ENCODE measurements around the gene PTPN4.

The PTPN4 gene

GRCh38 chr2:119901013-119901412 is 141.3 kb downstream of the PTPN4 start:
- TF ChIP-seq CTCF (IDR thresholded peaks at IDR 0.05): no peak
- no peak for DNase-seq (ENCODE audit: low spot score)
- no peak overlapping the region for H3K4me3 ChIP-seq
- H3K27ac ChIP-seq: no peak overlapping the region

- no peak for TF ChIP-seq CTCF (IDR thresholded peaks at IDR 0.05)
- H3K27ac ChIP-seq: no peak overlapping the region
- DNase-seq (ENCODE audit: low spot score): no peak
- no peak overlapping the region for H3K4me3 ChIP-seq
These were observed 150.8 kb downstream of the PTPN4 start for GRCh38 chr2:119910566-119910965.

DNA sequence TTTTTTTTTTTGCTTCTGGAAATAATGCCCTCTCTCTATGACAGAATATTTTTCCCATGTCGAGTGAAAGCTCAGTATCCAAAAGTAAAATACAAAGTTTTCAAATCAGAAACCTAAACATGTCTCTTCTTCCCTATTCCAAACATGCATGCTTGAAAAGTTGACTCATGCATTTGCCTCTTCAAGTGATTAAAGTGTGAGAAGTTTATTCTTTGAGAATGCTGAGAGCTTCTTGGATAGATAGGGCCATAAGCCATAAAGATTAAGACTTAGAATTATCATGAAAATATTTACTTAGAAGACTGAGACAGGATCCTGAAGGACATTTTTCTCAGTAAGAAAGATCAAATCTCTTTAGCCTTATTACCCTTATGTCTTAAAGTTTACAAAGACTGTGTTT is 154.5 kb downstream of the PTPN4 start:
- Histone ChIP-seq H3K27ac (no peak overlapping the region), H3K4me3 (no peak overlapping the region)
- TF ChIP-seq CTCF (IDR thresholded peaks at IDR 0.05): no peak
- DNase-seq (ENCODE audit: low spot score): no peak

- DNase-seq (ENCODE audit: low spot score): no peak
- H3K4me3 ChIP-seq: no peak overlapping the region
- TF ChIP-seq CTCF (IDR thresholded peaks at IDR 0.05): no peak
- no peak overlapping the region for H3K27ac ChIP-seq
These were observed 162.1 kb downstream of the PTPN4 start for GRCh38 chr2:119921825-119922224.

- DNase-seq (ENCODE audit: low spot score): no peak
- no peak for TF ChIP-seq CTCF (IDR thresholded peaks at IDR 0.05)
- Histone ChIP-seq H3K27ac (no peak overlapping the region), H3K4me3 (no peak overlapping the region)
These were observed 163.0 kb downstream of the PTPN4 start for GRCh38 chr2:119922699-119923098.

GRCh38 chr2:119929537-119929936 is 169.8 kb downstream of the PTPN4 start:
- no peak overlapping the region for H3K4me3 ChIP-seq
- no peak for DNase-seq (ENCODE audit: low spot score)
- no peak for TF ChIP-seq CTCF (IDR thresholded peaks at IDR 0.05)
- H3K27ac ChIP-seq: no peak overlapping the region

DNA sequence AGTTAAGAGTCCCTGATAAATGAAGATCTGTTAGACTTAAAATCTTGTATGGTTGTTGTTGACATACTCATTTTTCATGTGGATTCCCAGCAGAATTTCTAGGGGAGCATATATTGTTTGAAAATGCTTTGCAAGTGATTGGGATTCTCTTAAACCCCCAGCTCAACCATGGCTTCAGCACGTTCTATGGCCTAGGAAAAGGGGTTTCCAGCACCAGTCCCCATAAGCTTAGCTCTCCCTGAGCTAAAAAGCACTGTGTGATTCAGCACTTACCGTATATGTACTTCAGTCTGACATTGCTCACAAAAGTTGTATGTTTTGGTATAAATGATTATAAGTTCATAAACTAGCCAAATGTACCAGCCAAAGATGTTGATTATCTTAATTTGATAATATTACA is 173.1 kb downstream of the PTPN4 start:
- Histone ChIP-seq H3K4me3 (no peak overlapping the region), H3K27ac (no peak overlapping the region)
- no peak for TF ChIP-seq CTCF (IDR thresholded peaks at IDR 0.05)
- DNase-seq (ENCODE audit: low spot score): no peak
